IPS-20b (cell line): ENCODE results near the gene MT1E.
"Not testable (repeated sequence)": the region's sequence is repeated elsewhere in the genome, so short reads cannot be mapped to it uniquely, and the experiment has no call there.

Experiments used
- H3K27ac ChIP-seq: one replicate; pipeline ENCODE4 v1.5.1; 2013; ENCODE audit warnings: low read length
- H3K27me3 ChIP-seq: 2 replicates; pipeline ENCODE4 v1.6.1; 2013; ENCODE audit warnings: mild to moderate bottlenecking, low read length, inconsistent platforms; ENCODE audit not compliant: insufficient read depth
- H3K36me3 ChIP-seq: 2 replicates; pipeline ENCODE4 v1.6.1; 2013; ENCODE audit warnings: low read depth, mild to moderate bottlenecking, inconsistent platforms, low read length, moderate library complexity; ENCODE audit not compliant: insufficient read depth
- H3K4me1 ChIP-seq: 2 replicates; pipeline ENCODE4 v1.6.1; 2013; ENCODE audit warnings: mild to moderate bottlenecking, control low read depth, inconsistent platforms, low read length, moderate library complexity; ENCODE audit not compliant: insufficient read depth
- H3K4me3 ChIP-seq: 2 replicates; pipeline ENCODE4 v1.5.1; 2013; ENCODE audit warnings: mild to moderate bottlenecking, low read length, inconsistent platforms
- H3K9ac ChIP-seq: 2 replicates; pipeline ENCODE4 v1.6.1; 2013; ENCODE audit warnings: low read depth, mild to moderate bottlenecking, inconsistent platforms, low read length, moderate library complexity
- H3K9me3 ChIP-seq: 2 replicates; pipeline ENCODE4 v1.6.1; 2013; ENCODE audit warnings: mild to moderate bottlenecking, low read depth, low read length, inconsistent platforms; ENCODE audit not compliant: insufficient read depth

Gene MT1E

DNA sequence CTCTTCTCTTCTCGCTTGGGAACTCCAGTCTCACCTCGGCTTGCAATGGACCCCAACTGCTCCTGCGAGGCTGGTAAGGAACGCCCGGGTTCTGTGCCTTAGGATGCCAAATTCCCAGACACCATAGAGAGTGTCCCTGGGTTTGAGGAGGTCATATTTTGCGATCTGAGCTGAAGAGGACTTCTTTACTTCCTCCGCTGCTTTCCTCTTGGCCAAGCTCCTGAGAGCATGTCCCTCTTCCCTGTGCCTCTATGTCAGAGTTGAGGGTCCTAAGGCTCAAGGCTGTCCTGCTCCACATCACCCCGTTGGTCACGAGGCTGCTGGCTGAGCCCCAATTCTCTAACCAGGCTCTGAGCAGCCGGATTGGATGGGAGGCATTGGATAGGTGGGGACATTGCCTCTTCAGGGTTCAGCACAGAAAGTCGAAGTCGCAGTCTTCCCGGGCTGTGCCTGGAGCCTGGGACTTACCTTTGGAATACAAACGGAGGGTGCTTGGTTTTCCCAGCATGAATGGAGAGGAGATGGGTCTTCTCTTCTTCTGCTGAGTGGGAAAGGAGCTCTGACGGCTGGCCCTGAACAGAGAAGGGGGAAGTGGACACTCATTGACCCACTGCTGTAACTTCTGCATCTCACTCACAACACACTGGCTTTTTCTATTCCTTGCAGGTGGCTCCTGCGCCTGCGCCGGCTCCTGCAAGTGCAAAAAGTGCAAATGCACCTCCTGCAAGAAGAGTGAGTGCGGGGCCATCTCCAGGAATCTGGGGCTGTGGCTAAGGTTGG is 44.4 kb downstream of the MT1E start:
- Histone ChIP-seq H3K4me3 (peak overlapping the region; percentile 48; the same call in 1 of the 2 replicates), H3K9ac (no peak overlapping the region), H3K27me3 (peaks cover 100% of the 10 kb centered on the region)

DNA sequence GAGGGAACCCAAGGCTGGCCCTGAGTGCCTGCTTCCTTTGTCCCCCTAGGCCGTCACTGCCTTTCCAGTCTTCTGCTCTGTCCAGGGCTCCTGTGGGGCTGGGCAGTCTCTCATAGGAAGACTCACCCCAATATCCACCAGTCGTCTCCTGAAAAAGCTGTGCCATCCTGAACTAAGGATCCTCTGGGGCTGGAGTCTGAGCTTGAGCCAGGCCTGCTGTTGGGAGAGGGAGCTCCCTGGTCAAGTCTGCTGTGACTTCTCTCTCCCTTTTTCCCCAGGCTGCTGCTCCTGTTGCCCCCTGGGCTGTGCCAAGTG is 45.0 kb downstream of the MT1E start:
- H3K9ac ChIP-seq: no peak overlapping the region
- H3K9me3 ChIP-seq: no peaks in the 10 kb centered on the region; the same call in 1 of the 2 replicates
- H3K4me3 ChIP-seq: no peak overlapping the region
- peaks cover 100% of the 10 kb centered on the region for H3K27me3 ChIP-seq
- no peaks in the 10 kb centered on the region for H3K36me3 ChIP-seq
- peaks cover 11% of the 10 kb centered on the region for H3K4me1 ChIP-seq
- no peak overlapping the region for H3K27ac ChIP-seq

More for the DNA sequence above, 44.4 kb downstream of the MT1E start:
- Histone ChIP-seq H3K36me3 (no peaks in the 10 kb centered on the region), H3K9me3 (no peaks in the 10 kb centered on the region; the same call in 1 of the 2 replicates), H3K27ac (no peak overlapping the region), H3K4me1 (peaks cover 8% of the 10 kb centered on the region)

DNA sequence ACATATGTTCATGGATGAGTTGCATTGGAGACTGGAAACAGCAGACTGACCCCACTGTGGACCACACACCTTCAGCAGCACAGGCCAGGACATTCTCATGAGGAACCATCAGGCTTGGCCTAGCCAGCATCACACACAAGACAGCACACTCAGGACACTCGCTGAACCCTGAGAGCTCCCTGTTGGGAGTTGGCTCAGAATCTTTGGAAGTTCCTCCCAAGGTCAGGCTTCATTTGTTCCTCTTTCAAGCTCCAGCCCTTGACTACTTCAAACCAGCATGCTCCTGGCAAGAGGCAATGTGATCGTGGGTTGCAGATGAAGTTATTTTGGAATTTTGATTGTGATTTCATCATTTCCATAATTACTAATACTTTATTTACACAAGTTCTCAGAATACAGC is 46.1 kb downstream of the MT1E start:
- H3K27me3 ChIP-seq: peaks cover 100% of the 10 kb centered on the region
- not testable (repeated sequence) for H3K4me3 ChIP-seq
- H3K4me1 ChIP-seq: peaks cover 11% of the 10 kb centered on the region

DNA sequence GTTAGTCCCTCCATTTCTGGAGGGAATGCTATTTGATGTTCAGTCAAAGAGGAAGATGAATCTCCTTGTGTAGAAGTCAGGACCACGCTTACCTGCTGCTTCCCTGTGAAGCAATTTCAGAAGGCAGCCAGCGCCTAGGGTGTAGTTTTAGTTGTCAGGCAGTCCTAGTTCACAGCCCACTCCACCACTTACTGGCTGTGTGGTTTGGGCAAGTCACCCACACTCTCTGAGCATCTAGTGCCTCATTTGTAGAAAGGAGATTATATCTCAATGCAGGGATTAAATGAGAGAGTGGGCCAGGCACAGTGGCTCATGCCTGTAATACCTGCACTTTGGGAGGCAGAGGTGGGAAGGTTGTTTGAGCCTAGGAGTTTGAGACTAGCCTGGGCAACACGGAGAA is 46.6 kb downstream of the MT1E start:
- peaks cover 11% of the 10 kb centered on the region for H3K4me1 ChIP-seq
- not testable (repeated sequence) for H3K9ac ChIP-seq, H3K9me3 ChIP-seq, H3K36me3 ChIP-seq, H3K27ac ChIP-seq, H3K4me3 ChIP-seq
- peaks cover 100% of the 10 kb centered on the region for H3K27me3 ChIP-seq

More for the DNA sequence above, 46.1 kb downstream of the MT1E start:
- H3K9ac ChIP-seq, H3K27ac ChIP-seq, H3K36me3 ChIP-seq, H3K9me3 ChIP-seq: not testable (repeated sequence)

DNA sequence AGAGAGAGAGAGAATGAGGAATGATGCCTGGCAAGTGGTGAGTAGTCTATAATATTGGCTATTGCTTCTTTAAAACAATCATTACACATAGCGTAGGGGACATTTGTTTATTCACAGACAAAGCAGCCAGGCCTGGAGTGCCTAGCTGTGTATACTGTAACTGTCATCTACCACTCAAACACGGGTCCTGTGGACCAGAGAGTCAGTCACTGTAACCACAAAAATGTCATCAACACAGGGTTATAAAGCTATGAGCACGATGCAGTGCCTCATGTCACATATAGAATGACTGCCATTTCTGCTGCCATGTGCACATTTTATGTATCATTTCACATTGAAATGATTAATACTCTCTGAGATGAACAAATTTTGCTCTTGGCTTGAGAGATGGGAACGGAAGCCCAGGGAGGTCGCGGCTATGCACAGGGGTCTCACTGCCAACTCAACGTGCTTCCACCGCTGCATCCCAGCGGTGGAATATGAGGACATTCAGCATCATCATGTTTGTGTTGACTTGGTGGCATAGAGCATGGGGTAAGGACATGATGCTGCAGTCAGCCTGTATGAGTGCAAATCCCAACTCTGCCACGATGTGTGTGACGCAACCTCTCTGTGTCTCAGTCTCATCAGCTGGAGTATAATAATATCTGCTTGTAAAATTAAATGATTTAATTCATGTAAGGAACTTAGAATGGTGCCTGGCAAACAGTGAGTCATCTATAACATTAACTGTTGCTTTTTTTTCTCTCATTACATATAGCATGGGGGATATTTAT is 47.4 kb downstream of the MT1E start:
- H3K27ac ChIP-seq: no peak overlapping the region
- H3K9ac ChIP-seq: no peak overlapping the region
- H3K27me3 ChIP-seq: peaks cover 100% of the 10 kb centered on the region
- peaks cover 6% of the 10 kb centered on the region for H3K4me1 ChIP-seq
- no peaks in the 10 kb centered on the region for H3K36me3 ChIP-seq
- H3K4me3 ChIP-seq: no peak overlapping the region
- no peaks in the 10 kb centered on the region; the same call in 1 of the 2 replicates for H3K9me3 ChIP-seq

DNA sequence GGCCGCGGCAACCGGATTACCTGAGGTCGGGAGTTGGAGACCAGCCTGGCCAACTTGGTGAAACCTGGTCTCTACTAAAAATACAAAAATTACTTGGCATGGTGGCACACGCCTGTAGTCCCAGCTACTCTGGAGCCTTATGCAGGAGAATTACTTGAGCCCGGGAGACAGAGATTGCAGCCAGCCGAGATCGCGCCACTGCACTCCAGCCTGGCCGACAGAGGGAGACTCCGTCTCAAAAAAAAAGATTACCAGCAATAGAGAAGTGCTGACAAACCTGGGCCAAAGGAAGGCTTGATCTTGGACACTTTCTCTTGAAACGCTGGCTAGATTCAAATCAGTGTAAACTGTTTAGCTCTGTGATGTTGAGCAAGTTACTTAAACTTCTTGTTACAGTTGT is 48.3 kb downstream of the MT1E start:
- H3K9ac ChIP-seq: no peak overlapping the region

DNA sequence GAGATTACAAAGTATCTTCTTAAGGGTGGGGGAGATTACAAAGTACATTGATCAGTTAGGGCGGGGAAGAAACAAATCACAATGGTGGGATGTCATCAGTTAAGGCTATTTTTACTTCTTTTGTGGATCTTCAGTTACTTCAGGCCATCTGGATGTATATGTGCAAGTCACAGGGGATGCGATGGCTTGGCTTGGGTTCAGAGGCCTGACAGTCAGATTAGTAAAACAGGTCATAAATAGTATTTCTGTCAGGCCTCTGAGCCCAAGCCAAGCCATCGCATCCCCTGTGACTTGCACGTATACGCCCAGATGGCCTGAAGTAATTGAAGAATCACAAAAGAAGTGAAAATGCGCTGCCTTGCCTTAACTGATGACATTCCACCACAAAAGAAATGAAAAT is 49.0 kb downstream of the MT1E start:
- H3K4me1 ChIP-seq, H3K9me3 ChIP-seq, H3K36me3 ChIP-seq, H3K4me3 ChIP-seq, H3K27ac ChIP-seq, H3K9ac ChIP-seq: not testable (repeated sequence)
- H3K27me3 ChIP-seq: peaks cover 97% of the 10 kb centered on the region

More for the DNA sequence above, 48.3 kb downstream of the MT1E start:
- no peaks in the 10 kb centered on the region; the same call in 1 of the 2 replicates for H3K9me3 ChIP-seq
- peaks cover 6% of the 10 kb centered on the region for H3K4me1 ChIP-seq
- no peak overlapping the region for H3K4me3 ChIP-seq
- peaks cover 97% of the 10 kb centered on the region for H3K27me3 ChIP-seq
- no peak overlapping the region for H3K27ac ChIP-seq
- no peaks in the 10 kb centered on the region for H3K36me3 ChIP-seq

DNA sequence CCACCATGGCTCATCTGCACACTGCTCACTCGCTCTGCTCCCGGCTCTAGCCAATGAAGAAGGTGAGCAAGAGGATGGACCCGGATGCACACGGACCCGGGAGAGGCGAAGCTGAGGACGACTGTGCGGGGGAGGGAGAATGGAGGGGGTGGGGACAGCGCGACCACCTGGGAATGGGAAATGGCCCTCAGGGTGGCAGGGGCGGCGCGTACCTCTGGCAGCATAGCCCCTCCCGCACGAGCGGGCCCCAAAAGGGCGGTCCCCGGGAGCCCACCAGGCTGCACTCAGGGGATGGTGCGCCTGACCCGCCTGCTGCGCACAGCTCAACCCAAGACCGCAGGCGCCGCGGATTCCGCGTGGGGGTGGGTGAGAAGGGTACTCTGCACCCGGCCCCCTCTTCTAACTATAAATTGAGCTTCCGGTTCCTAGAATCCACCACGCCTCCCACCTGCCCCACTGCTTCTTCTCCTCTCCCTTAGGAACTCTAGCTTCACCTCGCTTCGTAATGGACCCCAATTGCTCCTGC is 50.2 kb downstream of the MT1E start:
- Histone ChIP-seq H3K27me3 (peaks cover 95% of the 10 kb centered on the region), H3K27ac (no peak overlapping the region), H3K4me1 (peaks cover 6% of the 10 kb centered on the region; the same call in 1 of the 2 replicates), H3K9me3 (no peaks in the 10 kb centered on the region), H3K36me3 (no peaks in the 10 kb centered on the region), H3K9ac (peak overlapping the region; percentile 77; the same call in 1 of the 2 replicates), H3K4me3 (peak overlapping the region; percentile 63)
